Uterus (tissue), 4 donors: ENCODE data around the gene PPM1N. TPM values are rescaled to one million over a fixed set of nuclear protein-coding genes. Genes with fewer than 3 reads are reported as not detected.
A peak's percentile ranks its signal among the peaks of the same experiment; 100 is the strongest.

Source experiments
- DNase-seq, 2 donors: peaks; one replicate each; pipeline ENCODE4 v3.0.0-alpha.2; 2019 to 2020
- H3K27ac ChIP-seq, 2 donors: fragments of 200-600 bp; sonication (generic); 1 replicate in 1 of 2; 2 replicates in 1 of 2; pipeline ENCODE4 v1.5.1; 2016 to 2018
- H3K27me3 ChIP-seq, 2 donors: fragments of 200-600 bp; sonication (generic); one replicate each; pipeline ENCODE4 v1.5.1; 2018 to 2019; ENCODE audit warnings: control low read depth in 1 of 2
- H3K36me3 ChIP-seq, 2 donors: fragments of 200-600 bp; sonication (generic); one replicate each; pipeline ENCODE4 v1.5.1; 2019; ENCODE audit warnings: control low read depth in 1 of 2
- H3K4me1 ChIP-seq, 2 donors: fragments of 200-600 bp; sonication (generic); one replicate each; pipeline ENCODE4 v1.5.1; 2018 to 2019; ENCODE audit warnings: control low read depth in 1 of 2
- H3K4me3 ChIP-seq, 2 donors: fragments of 200-600 bp; sonication (generic); 1 replicate in 1 of 2; 2 replicates in 1 of 2; pipeline ENCODE4 v1.5.1; 2018 to 2019; ENCODE audit warnings: mild to moderate bottlenecking in 1 of 2
- H3K9me3 ChIP-seq, 2 donors: fragments of 200-600 bp; sonication (generic); one replicate each; pipeline ENCODE4 v1.5.1; 2019; ENCODE audit warnings: control low read depth in 1 of 2
- POLR2A ChIP-seq, 2 donors: fragments of 450-650 bp; IDR thresholded peaks; one replicate each; pipeline ENCODE4 v1.6.1; 2016; ENCODE audit warnings: antibody characterized with exemption in 2 of 2, mild to moderate bottlenecking in 1 of 2, moderate library complexity in 1 of 2
- intact Hi-C: fragments of 100-400 bp; cut with DNase I; formaldehyde crosslinking; loops from one replicate; pipeline ENCODE4 v1.15.1; 2023; ENCODE audit warnings: low total_unique reads
- total RNA-seq, 4 donors: library from RNA; depleted of rRNA in 3 of 4; stranded (reverse); fragments of >200 nt in 3 of 4; gene quantifications; one replicate each; pipeline versions ENCODE4 v1.1.0 to v1.2.4, GENCODE V29; 2014 to 2023
- TF ChIP-seq, protein P1 (sequence below), 4 experiments: fragments of 200-600 bp in 2 of 4; fragments of 450-650 bp in 2 of 4; sonication (generic) in 2 of 4; IDR thresholded peaks; one replicate each; pipeline ENCODE4 v1.5.1; 2016 to 2019; ENCODE audit warnings: antibody characterized with exemption in 4 of 4, mild to moderate bottlenecking in 2 of 4, moderate library complexity in 1 of 4
- donor health status: DM: yes; HTN: yes; CAD: no.

PPM1N gene
- total RNA-seq, 4 donors from 2014 or later = 42.5 TPM; not detected in 3

DNA sequence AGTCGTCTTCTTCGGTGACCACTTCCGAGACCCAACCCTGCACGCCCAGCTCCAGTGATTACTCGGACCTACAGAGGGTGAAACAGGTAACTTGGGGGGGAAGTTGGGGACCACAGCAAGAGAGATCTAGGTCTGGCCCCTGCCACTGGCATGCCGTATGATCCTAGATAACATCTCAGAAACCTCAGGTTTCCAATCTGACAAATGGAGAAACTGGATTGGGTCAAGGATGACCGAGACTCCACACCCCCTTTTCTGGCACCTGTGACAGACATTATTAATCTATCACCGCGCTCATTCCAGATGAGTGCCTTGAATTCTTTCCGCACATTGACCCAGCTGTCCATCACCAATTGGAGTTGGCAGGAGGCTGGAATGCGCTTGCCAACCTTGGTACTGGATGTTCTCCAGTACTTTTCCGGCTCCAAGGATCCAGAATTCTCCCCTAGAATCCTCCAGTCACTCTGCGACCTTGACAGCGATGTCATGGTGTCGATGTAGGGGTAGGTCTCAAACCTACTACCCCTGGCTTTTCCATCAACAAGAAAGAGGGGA lies 26.4 kb downstream of the PPM1N start:
- TF ChIP-seq, protein P1, sequence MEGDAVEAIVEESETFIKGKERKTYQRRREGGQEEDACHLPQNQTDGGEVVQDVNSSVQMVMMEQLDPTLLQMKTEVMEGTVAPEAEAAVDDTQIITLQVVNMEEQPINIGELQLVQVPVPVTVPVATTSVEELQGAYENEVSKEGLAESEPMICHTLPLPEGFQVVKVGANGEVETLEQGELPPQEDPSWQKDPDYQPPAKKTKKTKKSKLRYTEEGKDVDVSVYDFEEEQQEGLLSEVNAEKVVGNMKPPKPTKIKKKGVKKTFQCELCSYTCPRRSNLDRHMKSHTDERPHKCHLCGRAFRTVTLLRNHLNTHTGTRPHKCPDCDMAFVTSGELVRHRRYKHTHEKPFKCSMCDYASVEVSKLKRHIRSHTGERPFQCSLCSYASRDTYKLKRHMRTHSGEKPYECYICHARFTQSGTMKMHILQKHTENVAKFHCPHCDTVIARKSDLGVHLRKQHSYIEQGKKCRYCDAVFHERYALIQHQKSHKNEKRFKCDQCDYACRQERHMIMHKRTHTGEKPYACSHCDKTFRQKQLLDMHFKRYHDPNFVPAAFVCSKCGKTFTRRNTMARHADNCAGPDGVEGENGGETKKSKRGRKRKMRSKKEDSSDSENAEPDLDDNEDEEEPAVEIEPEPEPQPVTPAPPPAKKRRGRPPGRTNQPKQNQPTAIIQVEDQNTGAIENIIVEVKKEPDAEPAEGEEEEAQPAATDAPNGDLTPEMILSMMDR (IDR thresholded peaks at IDR 0.05) = no peak
- TF ChIP-seq POLR2A (IDR thresholded peaks at IDR 0.05) = no peak
- intact Hi-C loops = loop anchor here (5.0 kb wide), 1 partner anchor 118 kb away; no protein-coding TSS in a partner anchor
- Histone ChIP-seq H3K9me3 (no peaks in the 10 kb centered on the region), H3K4me1 (peaks cover 0 to 6% of the 10 kb centered on the region in 2 donors), H3K36me3 (no peaks in the 10 kb centered on the region), H3K27ac (no peak overlapping the region), H3K4me3 (no peak overlapping the region), H3K27me3 (no peaks in the 10 kb centered on the region)
- DNase-seq = no peak

DNA sequence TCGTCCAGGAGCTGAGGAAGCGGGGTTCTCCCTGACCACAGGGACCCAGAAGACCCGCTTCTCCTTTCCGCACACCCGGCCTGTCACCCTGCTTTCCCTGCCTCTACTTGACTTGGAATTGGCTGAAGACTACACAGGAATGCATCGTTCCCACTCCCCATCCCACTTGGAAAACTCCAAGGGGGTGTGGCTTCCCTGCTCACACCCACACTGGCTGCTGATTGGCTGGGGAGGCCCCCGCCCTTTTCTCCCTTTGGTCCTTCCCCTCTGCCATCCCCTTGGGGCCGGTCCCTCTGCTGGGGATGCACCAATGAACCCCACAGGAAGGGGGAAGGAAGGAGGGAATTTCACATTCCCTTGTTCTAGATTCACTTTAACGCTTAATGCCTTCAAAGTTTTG lies 27.9 kb downstream of the PPM1N start:
- Histone ChIP-seq H3K4me1 (peaks cover 0 to 6% of the 10 kb centered on the region in 2 donors), H3K27me3 (no peaks in the 10 kb centered on the region), H3K4me3 (no peak overlapping the region), H3K9me3 (no peaks in the 10 kb centered on the region), H3K27ac (no peak overlapping the region), H3K36me3 (no peaks in the 10 kb centered on the region)
- DNase-seq = peak; percentile 58 to 65
- intact Hi-C loops = no loop called here
- TF ChIP-seq POLR2A (IDR thresholded peaks at IDR 0.05) = no peak
- TF ChIP-seq, protein P1 (IDR thresholded peaks at IDR 0.05) = no peak

DNA sequence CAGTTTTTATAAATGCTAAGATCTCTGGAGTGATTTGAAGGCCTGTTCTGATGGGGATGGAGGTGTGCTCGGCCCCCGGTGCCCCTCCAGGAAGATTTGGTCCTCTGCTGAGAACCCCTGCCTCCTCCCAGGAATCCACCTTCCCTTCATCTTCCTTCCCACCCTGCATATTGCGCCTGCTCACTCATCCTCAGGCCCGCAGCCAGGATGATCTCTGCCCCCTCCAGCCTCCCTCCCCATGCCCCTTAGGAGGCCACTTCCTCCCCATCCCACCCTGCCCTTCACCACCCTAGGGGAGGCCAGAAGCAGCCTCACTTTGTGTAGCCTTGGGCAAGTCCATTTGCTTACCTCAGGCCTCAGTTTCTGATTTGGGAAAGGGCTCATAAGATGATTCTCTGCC lies 28.7 kb downstream of the PPM1N start:
- Histone ChIP-seq H3K27ac (no peak overlapping the region), H3K4me3 (no peak overlapping the region), H3K9me3 (no peaks in the 10 kb centered on the region), H3K27me3 (no peaks in the 10 kb centered on the region), H3K4me1 (peaks cover 0 to 6% of the 10 kb centered on the region in 2 donors), H3K36me3 (no peaks in the 10 kb centered on the region)
- no peak for DNase-seq
- TF ChIP-seq POLR2A (IDR thresholded peaks at IDR 0.05) = no peak
- TF ChIP-seq, protein P1 (IDR thresholded peaks at IDR 0.05) = no peak
- intact Hi-C loops = no loop called here

DNA sequence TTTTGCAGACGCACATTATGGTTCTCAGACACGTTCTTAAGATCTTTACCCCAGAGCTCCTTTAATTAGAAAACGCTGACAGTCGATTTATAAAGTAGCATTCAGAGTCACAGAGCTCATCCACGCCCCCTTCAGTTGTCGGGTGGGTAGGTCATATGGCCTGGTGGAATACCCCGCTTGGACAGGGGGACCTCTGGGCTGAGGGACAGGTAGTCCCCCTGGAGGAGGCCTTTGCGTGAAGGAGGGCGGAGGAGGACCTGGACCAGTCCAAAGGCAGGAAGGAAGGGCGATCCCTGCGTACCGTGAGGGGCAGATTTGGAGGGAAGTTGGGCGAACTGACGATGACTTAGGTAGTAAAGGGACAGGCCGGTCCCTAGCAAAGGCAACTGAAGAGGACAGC lies 29.5 kb downstream of the PPM1N start:
- Histone ChIP-seq H3K27ac (peak overlapping the region in 1 of 2 donors; percentile 19), H3K27me3 (no peaks in the 10 kb centered on the region), H3K4me3 (no peak overlapping the region), H3K36me3 (no peaks in the 10 kb centered on the region), H3K4me1 (peaks cover 0 to 6% of the 10 kb centered on the region in 2 donors), H3K9me3 (no peaks in the 10 kb centered on the region)
- intact Hi-C loops = no loop called here
- no peak for DNase-seq
- no peak for TF ChIP-seq POLR2A (IDR thresholded peaks at IDR 0.05)
- TF ChIP-seq, protein P1 (IDR thresholded peaks at IDR 0.05) = no peak

DNA sequence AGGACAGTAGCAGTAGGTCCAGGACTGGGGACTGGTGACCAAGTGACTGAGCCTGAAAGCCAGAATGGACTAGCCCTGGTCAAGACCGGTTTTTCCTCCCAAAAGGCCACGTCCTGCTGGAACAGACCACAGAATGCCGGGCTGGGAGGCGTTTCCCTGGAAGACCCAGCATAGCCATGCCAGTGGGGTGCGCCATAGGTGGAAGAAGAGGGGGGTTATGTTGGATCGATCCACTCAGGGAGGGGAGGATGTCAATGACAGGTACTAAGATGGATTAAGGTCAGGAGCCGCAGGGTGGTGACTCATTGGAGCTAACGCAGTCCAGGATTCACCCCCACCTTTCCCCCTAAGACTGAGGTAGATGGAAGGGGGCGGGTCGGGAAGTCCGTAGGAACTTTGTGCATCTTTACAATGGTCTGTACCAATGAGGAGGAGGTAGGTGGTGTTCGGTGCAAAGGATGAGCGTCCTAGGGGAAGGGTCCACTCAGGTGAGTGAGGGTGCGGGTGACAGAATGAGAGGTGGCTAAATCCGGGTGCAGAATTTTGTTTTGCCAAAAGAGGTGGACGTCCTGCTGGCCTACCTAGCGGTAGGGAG lies 30.0 kb downstream of the PPM1N start:
- TF ChIP-seq, protein P1 (IDR thresholded peaks at IDR 0.05) = no peak
- TF ChIP-seq POLR2A (IDR thresholded peaks at IDR 0.05) = no peak
- intact Hi-C loops = no loop called here
- Histone ChIP-seq H3K27me3 (no peaks in the 10 kb centered on the region), H3K9me3 (no peaks in the 10 kb centered on the region), H3K27ac (peak overlapping the region in 1 of 2 donors; percentile 19), H3K36me3 (no peaks in the 10 kb centered on the region), H3K4me1 (peaks cover 0 to 6% of the 10 kb centered on the region in 2 donors), H3K4me3 (peak overlapping the region in 1 of 2 donors; percentile 12)
- DNase-seq = no peak
